Stimulated activated CD8-positive, alpha-beta memory T cell treated with anti-CD3 and anti-CD28 coated beads, Interleukin-4, amount 100 ng/mL, for 24 hours (primary cell): Measurements from ENCODE around the gene GSTM4.

Source experiments
- DNase-seq: peaks from one replicate; pipeline ENCODE4 v3.0.0-alpha.2; 2020; ENCODE audit warnings: low read depth

The GSTM4 gene

DNA sequence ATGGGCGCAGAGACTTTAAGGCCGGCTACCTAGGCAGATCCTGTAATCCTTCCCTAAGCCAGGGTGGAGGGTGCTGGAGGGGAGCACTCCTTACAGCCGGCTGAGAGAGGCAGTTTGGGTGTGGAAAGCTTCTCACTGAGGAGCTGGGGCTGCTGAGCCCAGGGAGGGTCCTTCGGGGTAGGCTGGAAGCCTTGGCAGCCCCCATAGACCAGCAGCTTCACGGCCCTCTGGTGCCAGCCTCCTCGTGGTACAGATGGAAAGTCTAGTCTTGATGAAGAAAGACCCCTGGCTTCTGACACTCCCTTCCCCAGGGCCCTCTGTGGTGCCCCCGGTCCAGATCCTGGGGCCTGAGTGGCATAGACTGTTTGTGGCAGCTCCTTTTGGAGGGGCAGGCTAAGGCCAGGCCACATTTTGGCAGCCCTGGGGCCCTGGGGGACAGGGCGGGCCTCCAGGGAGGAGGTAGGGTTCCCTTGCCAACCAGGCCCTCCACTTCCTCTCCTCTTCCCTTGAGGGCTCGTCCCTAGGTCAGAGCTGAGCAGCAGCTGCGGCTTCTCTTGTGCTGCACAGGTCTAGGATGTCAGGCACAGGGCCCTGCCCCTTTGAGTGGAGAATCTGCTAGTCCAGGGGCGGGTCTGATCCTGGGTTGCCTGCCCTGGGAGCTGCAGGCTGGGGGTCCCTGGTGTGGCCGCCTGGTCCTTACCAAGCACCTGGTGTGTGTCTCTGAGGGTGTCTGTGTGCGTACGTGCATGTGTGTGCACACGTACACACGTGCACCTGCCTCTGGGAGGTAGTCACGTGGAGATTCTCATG lies 31.5 kb upstream of the GSTM4 start:
- DNase-seq = no peak

DNA sequence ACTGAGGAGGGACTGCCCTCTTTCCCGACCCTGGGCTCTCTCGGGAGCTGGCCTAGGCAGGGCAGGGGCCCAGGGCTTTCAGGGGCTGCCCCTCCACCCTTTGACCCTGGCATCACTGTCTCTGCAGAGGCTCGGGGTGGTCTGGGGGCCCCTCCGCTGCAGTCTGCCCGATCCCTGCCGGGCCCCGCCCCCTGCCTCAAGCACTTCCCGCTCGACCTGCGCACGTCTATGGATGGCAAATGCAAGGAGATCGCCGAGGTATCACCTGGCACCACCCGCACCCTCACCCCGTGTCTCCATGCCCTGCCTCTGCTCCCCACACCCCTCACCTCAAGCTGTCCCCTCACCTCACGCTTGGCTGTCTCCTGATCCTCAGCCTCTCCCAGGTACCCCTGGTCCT lies 30.7 kb upstream of the GSTM4 start:
- no peak for DNase-seq

GRCh38 chr1:109625601-109626560 lies 30.0 kb upstream of the GSTM4 start:
- no peak for DNase-seq

DNA sequence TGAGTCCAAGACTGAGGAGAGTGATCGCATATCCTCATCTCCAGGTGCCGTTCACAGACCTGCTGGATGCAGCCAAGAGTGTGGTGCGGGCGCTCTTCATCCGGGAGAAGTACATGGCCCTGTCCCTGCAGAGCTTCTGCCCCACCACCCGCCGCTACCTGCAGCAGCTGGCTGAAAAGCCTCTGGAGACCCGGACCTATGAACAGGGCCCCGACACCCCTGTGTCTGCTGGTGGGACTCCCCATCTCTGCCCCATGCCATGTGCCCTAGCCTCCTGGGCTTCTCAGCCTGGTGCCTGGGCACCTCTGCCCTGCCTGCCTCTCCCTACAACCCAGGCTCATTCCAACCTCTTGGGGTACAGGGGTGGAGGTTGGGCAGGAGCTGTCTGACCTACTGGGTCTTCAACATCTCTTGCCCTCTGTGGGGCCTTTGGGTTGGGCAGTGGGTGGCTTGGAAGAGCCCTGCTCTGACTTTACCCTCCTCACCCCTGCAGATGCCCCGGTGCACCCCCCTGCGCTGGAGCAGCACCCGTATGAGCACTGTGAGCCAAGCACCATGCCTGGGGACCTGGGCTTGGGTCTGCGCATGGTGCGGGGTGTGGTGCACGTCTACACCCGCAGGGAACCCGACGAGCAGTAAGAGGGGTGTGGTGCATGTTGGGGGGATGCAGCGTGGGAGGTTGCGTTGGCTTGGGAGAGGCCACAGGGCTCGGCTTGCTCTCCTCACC lies 29.1 kb upstream of the GSTM4 start:
- DNase-seq = no peak

DNA sequence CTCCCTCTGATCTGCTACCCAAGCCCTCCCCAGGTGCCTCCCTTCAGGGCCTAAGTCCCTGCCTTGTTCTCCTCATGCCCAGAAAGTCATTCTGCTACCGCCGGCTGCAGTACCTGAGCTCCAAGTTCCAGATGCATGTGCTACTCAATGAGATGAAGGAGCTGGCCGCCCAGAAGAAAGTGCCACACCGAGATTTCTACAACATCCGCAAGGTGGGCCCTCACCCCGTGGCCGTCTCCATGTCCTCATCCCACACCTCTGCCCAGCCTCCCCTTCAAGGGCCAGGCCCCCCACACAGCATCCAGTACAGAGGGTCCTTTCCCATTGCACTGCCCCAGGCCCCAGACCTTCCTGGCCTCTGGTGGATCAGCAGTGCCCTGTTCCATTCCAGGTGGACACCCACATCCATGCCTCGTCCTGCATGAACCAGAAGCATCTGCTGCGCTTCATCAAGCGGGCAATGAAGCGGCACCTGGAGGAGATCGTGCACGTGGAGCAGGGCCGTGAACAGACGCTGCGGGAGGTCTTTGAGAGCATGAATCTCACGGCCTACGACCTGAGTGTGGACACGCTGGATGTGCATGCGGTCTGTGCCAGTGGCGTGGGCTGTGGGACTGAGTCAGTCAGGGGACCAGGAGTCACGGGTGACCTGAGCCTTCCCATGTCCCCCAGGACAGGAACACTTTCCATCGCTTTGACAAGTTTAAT lies 28.1 kb upstream of the GSTM4 start:
- DNase-seq = no peak

- no peak for DNase-seq
Observed at GRCh38 chr1:109628540-109629321, 27.2 kb upstream of the GSTM4 start.

- DNase-seq = no peak
Observed at GRCh38 chr1:109629372-109630030, 26.4 kb upstream of the GSTM4 start.

DNA sequence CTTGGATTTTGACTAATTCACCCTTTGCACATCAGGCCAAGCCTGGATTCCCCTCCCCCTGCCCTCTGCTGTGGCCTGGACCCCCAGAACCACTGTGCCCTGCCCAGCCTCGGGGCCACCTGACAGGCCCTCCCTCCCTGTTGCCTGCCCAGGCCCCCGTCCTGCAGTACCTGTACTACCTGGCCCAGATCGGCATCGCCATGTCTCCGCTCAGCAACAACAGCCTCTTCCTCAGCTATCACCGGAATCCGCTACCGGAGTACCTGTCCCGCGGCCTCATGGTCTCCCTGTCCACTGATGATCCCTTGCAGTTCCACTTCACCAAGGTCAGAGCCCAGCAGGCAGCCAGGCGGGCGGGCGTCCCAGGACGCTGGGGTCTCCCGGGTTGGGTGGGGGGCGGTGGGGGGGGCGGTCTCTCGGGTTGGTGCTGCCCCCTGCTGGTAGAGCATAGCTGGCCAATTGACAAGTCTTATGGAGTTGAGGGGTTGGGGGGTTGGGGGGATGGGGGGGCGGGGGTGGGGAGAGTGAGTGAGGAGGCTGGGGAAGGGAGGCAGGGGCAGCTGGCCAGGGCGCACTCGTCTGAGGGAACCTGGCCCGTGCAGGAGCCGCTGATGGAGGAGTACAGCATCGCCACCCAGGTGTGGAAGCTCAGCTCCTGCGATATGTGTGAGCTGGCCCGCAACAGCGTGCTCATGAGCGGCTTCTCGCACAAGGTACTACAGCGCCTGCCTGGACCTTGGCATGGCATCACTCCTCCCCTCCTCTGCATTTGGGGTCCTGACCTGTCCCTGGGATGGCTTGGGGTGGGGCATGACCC lies 25.6 kb upstream of the GSTM4 start:
- no peak for DNase-seq

GRCh38 chr1:109630898-109631512 lies 24.9 kb upstream of the GSTM4 start:
- no peak for DNase-seq

DNA sequence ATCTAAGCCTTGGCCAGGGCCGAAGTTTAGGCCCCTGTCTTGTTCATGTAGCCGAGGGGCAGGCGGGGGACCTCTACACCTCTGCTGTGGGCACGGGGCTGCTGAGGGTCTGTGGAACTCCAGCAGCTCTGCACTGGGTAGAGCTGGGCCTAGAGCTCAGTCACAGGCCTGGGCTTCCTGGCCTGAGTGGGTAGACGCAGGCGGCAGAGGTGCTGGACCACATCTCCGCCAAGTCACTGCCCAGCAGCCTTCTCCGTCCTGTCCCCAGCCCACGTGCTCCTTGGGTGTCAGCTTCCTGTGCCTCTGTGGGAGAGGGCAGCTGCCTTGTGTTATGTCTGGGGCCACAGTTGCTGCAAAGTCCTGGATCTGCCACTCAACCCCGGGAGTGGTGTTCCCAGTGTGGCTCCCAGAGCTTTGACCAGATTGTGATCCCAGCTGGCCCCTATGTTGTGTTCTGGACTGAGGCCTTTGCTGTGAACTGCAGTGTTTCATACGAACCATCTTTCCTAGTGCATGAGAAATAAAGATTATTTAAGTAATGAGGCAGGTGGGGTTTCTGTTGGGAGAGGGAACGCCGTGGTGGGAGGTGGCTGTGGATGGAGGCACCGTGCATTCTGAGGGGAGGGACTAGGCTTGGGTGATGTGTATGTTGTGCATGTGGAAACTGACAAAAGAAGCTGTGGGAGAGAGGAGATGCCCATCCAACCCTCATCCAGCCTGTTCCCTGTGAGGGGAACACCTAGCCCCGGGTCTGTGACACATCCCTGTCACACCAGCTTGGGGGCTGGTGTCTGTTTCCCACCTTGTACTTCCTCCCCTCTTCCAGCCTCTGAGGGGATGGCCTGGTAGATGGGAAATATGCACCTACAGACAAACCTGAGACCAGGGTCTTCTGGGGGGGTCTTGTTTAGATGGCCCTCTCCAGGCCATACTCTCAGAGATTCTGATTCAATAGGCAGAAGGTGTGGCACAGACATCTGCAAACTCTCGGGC lies 24.1 kb upstream of the GSTM4 start:
- DNase-seq = no peak

DNA sequence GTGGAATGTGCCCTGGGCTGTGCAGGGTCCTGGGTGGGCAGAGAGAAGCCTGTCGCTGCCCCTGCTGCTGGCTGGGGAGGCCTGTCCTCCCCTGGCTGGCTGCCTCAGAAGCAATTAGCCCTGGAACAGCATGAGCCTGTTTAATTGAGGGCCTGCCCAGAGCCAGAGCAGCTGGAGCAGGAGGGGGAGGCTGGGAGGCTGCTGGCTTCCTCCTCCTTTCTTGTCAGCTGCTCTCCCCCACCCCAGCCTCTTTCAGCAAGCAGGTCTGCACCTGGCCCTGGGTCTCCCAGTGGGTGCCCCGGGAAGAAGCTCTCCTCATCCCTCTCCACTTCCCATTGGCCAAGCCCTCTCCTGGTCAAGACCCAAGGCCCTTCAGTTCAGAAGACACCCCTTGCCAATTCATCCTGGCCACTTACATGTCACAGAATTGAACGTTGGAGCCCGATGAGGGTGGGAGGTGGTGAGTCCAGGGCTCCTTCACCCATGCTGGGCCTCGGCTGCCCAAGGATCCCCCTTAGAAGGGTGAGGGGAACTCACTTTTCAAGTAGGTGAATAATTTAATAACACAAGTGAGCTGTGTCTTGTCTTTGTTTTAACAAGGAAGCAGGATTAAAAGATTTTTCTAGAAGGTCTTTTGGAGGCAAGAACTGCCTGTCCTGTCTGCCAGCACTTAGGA lies 23.1 kb upstream of the GSTM4 start:
- no peak for DNase-seq

DNA sequence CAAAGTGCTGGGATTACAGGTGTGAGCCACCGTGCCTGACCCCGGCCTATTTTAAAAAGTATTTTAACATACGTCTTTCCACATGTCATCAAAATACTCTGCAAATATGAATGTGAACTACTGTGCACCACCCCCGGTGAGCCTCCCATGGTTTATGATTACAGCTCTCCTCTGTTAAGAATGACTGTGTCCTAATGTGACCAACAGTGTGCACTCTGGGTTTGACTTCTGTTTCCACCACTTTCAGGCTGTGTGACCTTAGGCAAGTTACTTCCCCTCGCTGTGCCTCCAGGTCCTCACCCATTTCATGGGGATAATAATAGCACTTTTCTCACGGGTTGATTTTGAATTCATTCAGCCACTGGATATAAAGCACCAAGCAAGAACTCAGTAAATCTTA lies 21.6 kb upstream of the GSTM4 start:
- DNase-seq = no peak

GRCh38 chr1:109634771-109635750 lies 20.8 kb upstream of the GSTM4 start:
- DNase-seq = no peak

DNA sequence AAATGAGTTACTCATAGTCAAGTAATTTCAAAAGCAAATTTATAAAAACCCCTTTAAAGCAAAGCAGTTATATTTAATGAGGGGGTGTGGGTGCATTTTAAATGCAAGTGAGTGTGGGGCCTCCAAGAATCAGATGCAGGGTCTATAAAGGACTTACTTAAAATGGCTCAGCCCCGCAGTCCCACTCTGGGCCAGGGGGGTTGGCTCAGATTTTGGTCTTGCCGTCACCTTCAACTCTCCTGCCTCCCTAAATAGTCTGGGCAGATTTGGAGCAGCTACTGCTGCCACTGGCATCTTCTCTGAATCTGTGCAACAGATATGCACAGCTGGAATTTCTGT lies 20.1 kb upstream of the GSTM4 start:
- DNase-seq = no peak

- no peak for DNase-seq
Observed at GRCh38 chr1:109636201-109636952, 19.5 kb upstream of the GSTM4 start.
